ENCODE results near the gene PEMT. TPM values are rescaled to one million over a fixed set of nuclear protein-coding genes. Genes with fewer than 3 reads are reported as not detected.

PEMT gene
- total RNA-seq, 1 experiment from 2014 or later: 27.0 TPM

DNA sequence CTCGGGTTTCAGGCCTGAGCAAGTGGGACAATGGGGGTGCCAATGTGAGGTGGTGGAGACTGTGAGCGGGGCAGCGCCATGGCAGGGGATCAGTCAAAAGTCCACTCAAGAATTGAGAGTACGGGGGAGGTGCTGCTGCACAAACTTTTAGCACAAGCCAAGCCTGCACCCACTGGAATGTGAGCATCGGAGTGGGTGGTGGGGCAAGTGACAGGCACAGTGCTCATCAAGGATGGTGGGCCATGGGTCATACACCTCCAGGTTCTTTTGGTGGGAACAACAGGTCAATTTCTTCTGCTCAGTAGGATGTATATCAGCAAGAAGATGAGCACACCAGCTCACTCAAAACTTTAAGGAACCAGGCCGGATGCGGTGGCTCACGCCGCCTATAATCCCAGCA lies 32.4 kb upstream of the PEMT start:
- Histone ChIP-seq H3K4me3 (ENCODE audit: low read depth in 2 of 2, low read length in 2 of 2) (no peak overlapping the region), H3K9me3 (ENCODE audit: control insufficient read depth, insufficient read depth, low read depth, low read length) (no peaks in the 10 kb centered on the region), H3K36me3 (ENCODE audit: control insufficient read depth, insufficient read depth, low read length) (no peaks in the 10 kb centered on the region), H3K27me3 (ENCODE audit: control insufficient read depth, insufficient read depth, low read length) (no peaks in the 10 kb centered on the region), H3K4me1 (ENCODE audit: control insufficient read depth, insufficient read depth, low read length) (no peaks in the 10 kb centered on the region), H3K27ac (ENCODE audit: low read length) (no peak overlapping the region)
- CTCF ChIA-PET: no interaction called here
- intact Hi-C loops (cut with micrococcal nuclease; ENCODE audit: unreplicated experiment): no loop called here
- no TSS peak for BruUV-seq (replicated peaks)
- in situ Hi-C loops (cut with HindIII; ENCODE audit: low pct_unique_long_range_greater_than_20kb, low sequenced_read_pairs): no loop called here
- DNase-seq (ENCODE audit: low read depth, low spot score): no peak
- POLR2A ChIA-PET: no interaction called here
- no peak for ATAC-seq
- TF ChIP-seq TCF7L2 (IDR thresholded peaks at IDR 0.05; ENCODE audit: low read depth, low read length) (no peak), SIN3A (IDR thresholded peaks at IDR 0.05; ENCODE audit: borderline replicate concordance, insufficient read depth, low read depth, low read length) (no peak), POLR2AphosphoS5 (IDR thresholded peaks at IDR 0.05; ENCODE audit: low read depth, low read length) (no peak)
- TF ChIP-seq, protein P1, sequence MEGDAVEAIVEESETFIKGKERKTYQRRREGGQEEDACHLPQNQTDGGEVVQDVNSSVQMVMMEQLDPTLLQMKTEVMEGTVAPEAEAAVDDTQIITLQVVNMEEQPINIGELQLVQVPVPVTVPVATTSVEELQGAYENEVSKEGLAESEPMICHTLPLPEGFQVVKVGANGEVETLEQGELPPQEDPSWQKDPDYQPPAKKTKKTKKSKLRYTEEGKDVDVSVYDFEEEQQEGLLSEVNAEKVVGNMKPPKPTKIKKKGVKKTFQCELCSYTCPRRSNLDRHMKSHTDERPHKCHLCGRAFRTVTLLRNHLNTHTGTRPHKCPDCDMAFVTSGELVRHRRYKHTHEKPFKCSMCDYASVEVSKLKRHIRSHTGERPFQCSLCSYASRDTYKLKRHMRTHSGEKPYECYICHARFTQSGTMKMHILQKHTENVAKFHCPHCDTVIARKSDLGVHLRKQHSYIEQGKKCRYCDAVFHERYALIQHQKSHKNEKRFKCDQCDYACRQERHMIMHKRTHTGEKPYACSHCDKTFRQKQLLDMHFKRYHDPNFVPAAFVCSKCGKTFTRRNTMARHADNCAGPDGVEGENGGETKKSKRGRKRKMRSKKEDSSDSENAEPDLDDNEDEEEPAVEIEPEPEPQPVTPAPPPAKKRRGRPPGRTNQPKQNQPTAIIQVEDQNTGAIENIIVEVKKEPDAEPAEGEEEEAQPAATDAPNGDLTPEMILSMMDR (IDR thresholded peaks at IDR 0.05): no peak
- TF ChIP-seq, protein P2, sequence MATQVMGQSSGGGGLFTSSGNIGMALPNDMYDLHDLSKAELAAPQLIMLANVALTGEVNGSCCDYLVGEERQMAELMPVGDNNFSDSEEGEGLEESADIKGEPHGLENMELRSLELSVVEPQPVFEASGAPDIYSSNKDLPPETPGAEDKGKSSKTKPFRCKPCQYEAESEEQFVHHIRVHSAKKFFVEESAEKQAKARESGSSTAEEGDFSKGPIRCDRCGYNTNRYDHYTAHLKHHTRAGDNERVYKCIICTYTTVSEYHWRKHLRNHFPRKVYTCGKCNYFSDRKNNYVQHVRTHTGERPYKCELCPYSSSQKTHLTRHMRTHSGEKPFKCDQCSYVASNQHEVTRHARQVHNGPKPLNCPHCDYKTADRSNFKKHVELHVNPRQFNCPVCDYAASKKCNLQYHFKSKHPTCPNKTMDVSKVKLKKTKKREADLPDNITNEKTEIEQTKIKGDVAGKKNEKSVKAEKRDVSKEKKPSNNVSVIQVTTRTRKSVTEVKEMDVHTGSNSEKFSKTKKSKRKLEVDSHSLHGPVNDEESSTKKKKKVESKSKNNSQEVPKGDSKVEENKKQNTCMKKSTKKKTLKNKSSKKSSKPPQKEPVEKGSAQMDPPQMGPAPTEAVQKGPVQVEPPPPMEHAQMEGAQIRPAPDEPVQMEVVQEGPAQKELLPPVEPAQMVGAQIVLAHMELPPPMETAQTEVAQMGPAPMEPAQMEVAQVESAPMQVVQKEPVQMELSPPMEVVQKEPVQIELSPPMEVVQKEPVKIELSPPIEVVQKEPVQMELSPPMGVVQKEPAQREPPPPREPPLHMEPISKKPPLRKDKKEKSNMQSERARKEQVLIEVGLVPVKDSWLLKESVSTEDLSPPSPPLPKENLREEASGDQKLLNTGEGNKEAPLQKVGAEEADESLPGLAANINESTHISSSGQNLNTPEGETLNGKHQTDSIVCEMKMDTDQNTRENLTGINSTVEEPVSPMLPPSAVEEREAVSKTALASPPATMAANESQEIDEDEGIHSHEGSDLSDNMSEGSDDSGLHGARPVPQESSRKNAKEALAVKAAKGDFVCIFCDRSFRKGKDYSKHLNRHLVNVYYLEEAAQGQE (IDR thresholded peaks at IDR 0.05; ENCODE audit: insufficient read depth in 1 of 2, low read depth in 2 of 2, low read length in 1 of 2): no peak

DNA sequence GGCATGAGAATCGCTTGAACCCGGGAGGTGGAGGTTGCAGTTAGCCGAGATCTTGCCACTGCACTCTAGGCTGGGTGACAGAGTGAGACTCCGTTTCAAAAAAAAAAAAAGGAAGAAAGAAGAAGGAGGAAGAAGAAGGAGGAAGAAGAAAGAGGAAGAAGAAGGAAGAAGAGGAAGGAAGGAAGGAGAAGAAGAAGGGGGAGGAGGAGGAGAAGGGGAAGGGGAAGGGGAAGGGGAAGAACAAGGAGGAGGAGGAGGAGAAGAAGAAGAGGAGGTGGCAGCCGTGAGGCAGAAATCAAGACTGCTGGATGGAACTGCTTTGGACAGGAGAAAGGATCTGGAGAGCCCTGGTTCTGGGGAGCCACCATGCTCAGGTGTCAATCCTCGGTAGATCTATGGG lies 29.7 kb upstream of the PEMT start:
- Histone ChIP-seq H3K27ac (ENCODE audit: low read length) (no peak overlapping the region), H3K9me3 (ENCODE audit: control insufficient read depth, insufficient read depth, low read depth, low read length) (no peaks in the 10 kb centered on the region), H3K4me3 (ENCODE audit: low read depth in 2 of 2, low read length in 2 of 2) (no peak overlapping the region), H3K27me3 (ENCODE audit: control insufficient read depth, insufficient read depth, low read length) (no peaks in the 10 kb centered on the region), H3K4me1 (ENCODE audit: control insufficient read depth, insufficient read depth, low read length) (no peaks in the 10 kb centered on the region), H3K36me3 (ENCODE audit: control insufficient read depth, insufficient read depth, low read length) (no peaks in the 10 kb centered on the region)
- in situ Hi-C loops (cut with HindIII; ENCODE audit: low pct_unique_long_range_greater_than_20kb, low sequenced_read_pairs) (no loop called here), intact Hi-C loops (cut with micrococcal nuclease; ENCODE audit: unreplicated experiment) (no loop called here)
- ATAC-seq (no peak), DNase-seq (ENCODE audit: low read depth, low spot score) (no peak)
- ChIA-PET CTCF (no interaction called here), POLR2A (no interaction called here)
- TF ChIP-seq, protein P1 (IDR thresholded peaks at IDR 0.05): no peak
- TF ChIP-seq, protein P2 (IDR thresholded peaks at IDR 0.05; ENCODE audit: insufficient read depth in 1 of 2, low read depth in 2 of 2, low read length in 1 of 2): no peak
- no peak for TF ChIP-seq TCF7L2 (IDR thresholded peaks at IDR 0.05; ENCODE audit: low read depth, low read length)
- no peak for TF ChIP-seq POLR2AphosphoS5 (IDR thresholded peaks at IDR 0.05; ENCODE audit: low read depth, low read length)
- no peak for TF ChIP-seq SIN3A (IDR thresholded peaks at IDR 0.05; ENCODE audit: borderline replicate concordance, insufficient read depth, low read depth, low read length)
- BruUV-seq (replicated peaks): no TSS peak

Data from Panc1 (cell line).